Stimulated activated CD4-positive, alpha-beta T cell treated with anti-CD3 and anti-CD28 coated beads, Interleukin-4, amount 100 ng/mL, for 4 hours (primary cell): ENCODE results near the gene OR7D2.
"Not testable (repeated sequence)": the region's sequence is repeated elsewhere in the genome, so short reads cannot be mapped to it uniquely, and the experiment has no call there.

Source experiments
- DNase-seq, 2 experiments: peaks; one replicate each; pipeline ENCODE4 v3.0.0-alpha.2; 2020

Gene OR7D2

GRCh38 chr19:9178901-9179300 is at the start of gene OR7D2:
Gene OR7D2 (plus strand): TSS chr19:9178979. CDS start chr19:9185782, 6,803 bp downstream.
- DNase-seq, result no peak

GRCh38 chr19:9130965-9131364 is 47.8 kb upstream of the OR7D2 start:
- DNase-seq, result no peak

DNA sequence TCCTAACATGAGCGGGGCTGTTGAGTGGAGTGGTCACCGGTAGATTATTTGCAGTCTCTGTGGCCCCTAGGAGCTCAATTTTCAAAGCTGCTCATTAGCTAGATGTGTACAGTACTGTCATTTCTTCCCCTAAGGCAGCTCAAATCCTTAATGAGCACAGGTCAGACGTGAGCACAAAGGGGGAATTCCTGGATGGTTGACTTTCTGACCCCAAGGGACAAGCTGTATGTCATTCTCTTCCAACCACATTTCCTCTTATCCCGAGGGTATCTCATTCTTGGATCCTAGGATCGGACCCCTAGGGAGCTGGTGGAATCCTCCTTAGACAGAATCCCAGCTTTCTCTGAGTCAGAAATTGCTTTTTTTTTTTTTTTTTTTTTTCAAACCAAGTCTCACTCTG is 46.4 kb upstream of the OR7D2 start:
- DNase-seq, result no peak

DNA sequence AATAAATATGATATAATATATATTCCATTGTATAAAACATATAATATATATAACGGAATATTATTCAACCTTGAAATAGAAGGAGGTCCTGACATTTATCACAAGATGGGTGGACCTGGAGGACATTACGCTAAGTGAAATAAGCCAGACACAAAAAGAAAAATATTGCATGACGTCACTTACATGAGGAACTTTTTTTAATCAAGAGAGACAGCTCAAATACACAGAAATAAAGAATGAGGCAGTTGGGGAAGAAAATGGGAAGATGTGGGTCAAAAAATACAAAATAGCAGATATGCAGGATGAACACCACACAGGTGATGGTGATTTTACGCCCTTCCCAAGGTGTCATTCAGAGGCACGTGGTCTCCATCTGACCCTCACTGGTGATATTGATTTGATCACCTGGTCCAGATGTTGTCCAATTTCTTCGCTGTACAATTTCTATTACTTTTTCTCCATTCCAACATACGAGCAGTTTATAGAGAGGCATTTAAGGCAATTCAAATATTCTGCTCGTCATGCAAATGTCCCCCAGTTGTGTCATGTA is 39.1 kb upstream of the OR7D2 start:
- no peak for DNase-seq

- DNase-seq, result peak; percentile 81 to 90
Observed at GRCh38 chr19:9140159-9140874, 38.5 kb upstream of the OR7D2 start, which contains the start of gene ZNF317. Gene ZNF317 (plus strand): TSS chr19:9140397. CDS start chr19:9156017, 15,620 bp downstream.

DNA sequence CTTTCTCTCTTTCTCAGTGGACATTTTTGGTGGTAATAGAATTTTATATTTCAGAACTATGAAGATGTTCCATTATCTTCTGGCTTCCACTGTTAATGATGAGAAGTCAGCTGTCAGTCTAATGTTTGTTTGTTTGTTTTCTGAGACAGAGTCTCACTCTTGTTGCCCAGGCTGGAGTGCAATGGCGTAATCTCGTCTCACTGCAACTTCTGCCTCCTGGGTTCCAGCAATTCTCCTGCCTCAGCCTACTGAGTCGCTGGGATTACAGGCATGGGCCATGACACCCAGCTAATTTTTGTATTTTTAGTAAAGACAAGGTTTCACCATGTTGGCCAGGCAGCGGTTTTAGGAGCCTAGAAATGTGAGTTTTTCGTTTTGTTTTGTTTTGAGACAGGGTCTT is 33.9 kb upstream of the OR7D2 start:
- DNase-seq, result no peak

DNA sequence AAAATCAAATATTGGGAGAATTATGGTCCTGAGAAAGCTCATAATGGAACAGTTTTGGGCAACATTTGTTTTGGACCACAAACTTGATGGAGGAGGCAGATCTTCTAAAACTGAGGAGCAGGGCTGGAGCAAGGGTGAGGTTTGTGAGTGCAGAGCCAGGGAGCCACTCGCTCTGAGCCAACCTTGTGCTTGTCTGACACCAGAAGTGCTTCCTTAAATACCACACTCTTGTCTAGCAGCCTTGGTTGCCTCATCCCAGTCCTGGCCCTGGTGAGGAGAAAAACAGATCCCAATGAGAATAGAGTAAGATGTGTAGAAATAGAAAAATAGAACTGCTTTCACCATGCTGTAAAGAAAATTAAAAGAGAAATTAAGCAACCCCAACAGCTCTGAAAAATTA is 31.9 kb upstream of the OR7D2 start:
- DNase-seq, result no peak

DNA sequence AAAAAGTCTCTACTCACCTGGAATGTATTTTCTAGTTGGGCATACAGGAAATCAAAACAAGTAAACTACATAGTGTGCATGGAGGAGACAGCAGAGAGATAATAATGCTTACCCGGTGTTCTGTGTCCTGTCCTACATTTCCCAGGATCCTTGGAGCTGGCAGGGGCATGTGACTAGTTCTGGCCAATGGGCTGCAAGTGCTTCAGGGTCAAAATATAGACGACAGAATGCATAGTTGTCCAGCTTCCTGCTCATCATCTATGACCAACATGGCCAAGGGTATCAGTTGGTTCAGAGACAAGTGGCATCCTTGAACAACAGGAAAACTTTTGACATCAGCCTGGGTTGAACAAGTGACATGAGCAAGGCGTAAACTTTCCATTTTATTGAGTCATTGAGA is 30.1 kb upstream of the OR7D2 start:
- DNase-seq, result no peak

- no peak for DNase-seq
Observed at GRCh38 chr19:9149997-9150396, 28.8 kb upstream of the OR7D2 start.

DNA sequence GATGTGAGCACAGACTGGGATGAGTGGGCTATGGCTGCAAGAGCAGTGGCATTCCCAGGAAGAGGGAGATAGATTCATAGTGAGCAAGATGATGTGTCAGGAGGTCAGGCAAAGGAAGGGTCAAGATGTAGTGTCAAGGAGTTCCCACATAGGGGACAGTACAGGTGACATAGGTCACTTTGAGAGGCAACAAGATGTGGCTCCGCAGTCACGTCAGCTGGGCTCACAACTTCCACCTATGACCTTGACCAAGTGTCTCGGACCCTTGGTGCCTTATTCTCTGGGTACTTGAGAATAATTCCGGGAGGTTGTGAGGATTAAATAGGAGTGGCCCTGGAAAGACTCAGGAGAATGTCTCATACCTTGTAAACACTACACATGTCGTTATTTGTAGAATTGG is 28.1 kb upstream of the OR7D2 start:
- no peak for DNase-seq

DNA sequence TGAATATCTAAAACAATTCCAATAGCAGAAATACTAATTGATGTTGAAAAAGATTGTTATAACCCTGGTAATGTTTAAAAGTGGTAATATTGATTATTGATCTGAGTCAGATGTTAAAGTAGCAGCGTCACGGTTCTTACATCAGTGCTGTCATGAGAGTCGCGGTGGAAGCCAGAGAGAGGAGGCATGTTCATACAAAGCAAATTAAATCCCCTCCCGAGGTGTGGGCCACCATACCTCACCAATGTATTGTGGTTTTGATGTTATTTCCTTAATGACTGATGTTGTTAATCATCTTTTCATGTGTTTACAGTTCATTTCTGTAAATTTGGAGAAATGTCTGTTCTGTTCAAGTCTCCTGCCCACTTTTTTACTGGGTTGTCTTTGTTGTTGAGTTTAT is 27.4 kb upstream of the OR7D2 start:
- DNase-seq, result no peak

DNA sequence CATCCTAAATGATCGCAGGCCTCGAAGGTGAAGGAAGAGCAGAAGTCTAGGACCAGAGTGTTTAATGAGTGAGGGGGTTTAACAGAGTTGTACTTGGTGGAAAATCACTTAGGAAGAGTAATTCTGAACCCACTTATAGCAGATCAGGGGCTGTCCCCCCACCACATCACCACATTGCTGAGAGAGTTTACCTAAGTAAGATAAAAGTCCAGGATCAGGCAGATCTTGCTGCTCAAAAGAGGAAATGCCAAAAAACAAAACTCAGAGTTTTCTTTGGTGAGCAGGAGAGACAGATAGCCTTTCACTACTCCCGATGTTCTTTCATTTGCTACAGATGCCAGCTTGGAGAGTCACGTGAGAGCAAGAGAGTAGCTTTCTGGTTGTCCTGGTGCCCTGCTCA is 23.2 kb upstream of the OR7D2 start:
- DNase-seq, result no peak

DNA sequence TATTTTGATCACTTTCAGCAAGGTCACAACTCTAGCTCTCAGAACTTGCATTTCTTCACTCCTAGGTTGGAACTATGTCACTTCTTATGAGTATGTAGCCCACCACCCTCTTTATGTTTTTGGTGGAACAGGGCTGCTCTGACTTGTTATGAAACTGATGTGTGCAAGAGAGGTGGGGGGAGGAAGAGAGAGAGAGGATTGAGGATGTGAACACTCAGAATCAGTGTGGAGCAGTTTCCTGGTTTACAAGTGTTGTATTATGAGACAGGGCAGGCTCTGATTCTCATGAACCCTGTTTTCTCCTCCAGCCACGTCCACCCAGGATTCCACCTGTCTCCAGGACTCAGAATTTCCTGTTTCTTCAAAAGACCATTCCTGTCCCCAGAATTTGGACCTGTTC is 22.5 kb upstream of the OR7D2 start:
- no peak for DNase-seq

- DNase-seq, result no peak
Observed at GRCh38 chr19:9159891-9160290, 18.9 kb upstream of the OR7D2 start.

DNA sequence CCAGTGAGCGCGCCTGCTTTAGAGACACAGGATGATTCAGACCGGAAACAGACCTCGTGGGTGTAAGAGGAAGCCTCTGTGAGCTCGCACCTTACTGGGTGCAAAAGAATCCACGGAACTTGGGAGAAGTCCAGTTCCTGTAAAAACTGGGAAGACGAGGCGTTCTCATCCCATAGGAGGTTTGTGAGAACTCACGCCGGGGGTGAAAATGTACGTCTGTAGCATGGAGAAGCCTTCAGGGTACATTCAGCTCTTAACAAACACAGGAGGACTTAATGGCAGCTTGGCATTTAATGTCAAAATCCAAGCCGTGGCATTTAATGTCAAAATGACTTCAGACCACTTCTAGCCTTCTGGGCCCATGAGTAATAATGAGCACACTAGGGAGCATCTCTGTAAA is 17.4 kb upstream of the OR7D2 start:
- no peak for DNase-seq

DNA sequence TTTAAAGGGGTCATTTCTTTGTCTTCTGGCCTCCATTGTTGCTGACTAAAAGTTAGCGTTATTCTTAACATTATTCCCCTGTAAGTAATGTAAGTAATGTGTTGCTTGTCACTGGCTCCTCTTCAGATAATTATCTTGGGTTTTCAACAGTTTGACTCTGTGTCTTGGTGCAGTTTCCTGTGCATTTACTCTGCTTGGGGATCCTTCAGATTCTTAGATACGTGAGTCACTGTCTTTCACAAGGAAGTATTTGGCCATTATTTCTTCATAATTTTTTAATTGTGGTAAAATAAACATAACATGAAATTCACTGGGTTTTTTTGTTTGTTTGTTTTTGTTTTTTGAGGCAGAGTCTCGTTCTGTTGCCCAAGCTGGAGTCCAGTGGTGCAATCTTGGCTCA is 13.5 kb upstream of the OR7D2 start:
- DNase-seq, result no peak

DNA sequence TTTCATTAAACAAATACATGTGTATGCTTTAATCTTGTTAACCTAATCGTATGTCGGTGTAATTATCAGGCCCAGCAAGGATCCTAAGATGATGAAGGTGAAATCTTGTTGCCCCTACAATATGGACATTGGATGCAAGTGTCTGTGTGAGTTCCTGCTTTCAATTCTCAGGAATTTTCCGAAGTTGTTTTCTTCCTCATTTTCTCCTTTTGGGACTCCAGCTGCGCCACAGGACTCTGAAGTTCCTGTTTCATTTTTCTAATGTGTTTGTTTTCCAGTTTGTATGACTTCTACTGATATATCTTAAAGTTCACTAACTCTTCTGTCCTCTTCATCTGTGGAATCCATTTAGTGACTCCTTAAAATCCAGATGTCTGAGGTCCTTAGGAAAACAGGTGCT is 11.9 kb upstream of the OR7D2 start:
- DNase-seq, result no peak

DNA sequence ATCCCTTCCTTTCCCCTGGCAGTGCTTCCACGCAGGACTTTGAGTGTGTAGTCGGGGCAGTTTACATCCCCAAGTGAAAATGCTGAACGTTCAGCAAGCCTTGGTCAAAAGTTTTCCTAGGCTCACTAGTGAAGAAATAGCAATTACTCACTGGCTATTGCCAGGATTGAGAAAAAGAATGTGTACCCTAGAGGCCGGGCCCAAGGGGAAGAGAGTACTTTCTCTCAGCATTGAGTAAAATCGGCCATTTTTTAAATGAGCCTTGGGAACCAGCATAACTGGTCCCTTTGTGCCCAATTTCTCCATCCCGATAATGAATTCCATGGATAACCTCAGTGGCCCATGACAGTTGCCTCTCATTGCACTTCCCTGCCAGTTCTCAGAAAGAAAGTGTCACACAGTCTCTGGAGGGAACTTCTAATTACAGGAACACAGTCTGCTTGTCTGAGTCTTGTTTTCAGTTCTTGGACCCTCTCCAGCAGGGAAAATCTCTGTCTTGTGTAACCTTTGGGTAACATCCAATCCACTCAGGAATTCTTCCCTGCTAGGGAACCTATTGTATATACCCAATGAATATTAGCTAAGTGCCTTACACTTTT is 7.3 kb upstream of the OR7D2 start:
- no peak for DNase-seq

DNA sequence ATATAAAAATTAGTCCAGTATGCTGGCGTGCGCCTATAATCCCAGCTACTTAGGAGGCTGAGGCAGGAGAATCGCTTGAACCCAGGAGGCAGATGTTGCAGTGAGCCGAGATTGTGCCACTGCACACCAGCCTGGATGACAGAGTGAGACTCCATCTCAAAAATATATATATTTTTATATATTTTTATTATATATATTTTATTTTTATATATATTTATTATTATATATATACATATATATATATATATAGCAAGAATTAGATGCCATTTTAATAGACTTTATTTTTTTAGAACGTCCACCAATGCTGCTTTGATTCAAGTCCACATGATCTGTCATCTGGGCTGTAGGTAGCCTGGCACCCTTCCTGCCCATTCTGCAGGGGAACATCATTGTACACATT is 3.5 kb upstream of the OR7D2 start:
- DNase-seq, result no peak

GRCh38 chr19:9183000-9183399 is 4.2 kb downstream of the OR7D2 start:
- no peak for DNase-seq

DNA sequence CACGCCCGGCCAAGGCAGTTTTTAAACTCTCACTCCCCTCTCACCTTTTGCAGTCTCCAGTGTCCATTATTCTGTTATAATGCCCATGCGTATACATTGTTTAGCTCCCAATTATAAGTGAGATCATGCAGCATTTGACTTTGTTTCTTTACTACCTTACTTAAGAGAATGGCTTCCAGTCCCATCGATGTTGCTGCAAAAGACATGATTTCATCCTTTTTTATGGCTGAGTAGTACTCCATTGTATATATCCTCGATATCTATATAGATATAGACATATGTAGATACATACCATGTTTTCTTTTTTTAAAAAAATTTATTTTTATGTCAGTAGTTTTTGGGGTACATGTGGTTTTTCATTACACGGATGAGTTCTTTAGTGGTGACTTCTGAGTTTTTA is 8.4 kb downstream of the OR7D2 start:
- DNase-seq, result no peak

DNA sequence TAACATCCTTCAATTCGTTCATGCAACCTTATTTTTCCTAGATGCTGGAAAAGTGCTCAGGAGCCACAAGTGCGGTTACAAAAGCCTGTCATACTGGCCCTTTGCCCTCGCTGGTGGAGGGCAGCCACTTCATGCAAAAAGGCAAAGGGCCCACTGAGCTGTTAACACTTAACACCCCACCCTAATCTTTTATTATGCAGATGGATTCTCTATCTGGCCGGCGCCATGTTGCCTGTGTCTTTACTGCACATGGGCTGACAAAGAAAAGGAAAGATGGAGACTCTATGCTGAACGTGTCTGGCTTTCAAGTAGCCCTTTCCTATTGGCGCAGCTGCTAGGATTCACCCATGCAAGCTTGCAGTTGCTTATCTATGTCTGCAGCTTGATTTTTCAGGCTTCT is 10.8 kb downstream of the OR7D2 start:
- DNase-seq, result no peak

DNA sequence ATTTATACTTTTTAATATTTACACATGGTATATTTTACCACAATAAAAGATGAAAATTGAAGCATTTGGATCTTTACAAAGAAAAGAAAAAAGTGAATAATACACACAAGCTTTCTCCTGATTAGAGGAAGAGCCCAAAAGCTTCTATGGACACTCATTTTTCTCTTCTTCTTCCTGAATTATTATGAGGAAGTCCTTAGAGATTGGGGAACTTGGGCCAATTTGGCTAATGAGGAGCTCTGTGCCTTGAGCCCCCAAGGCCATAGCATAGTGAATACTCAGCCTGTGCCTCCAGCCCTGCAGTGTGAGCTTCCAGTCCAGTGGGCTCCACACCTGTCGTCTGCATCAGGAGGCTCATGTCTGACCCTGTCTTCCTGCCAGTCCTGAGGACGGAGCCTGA is 19.3 kb downstream of the OR7D2 start:
- not testable (repeated sequence) for DNase-seq

- DNase-seq, result peak; percentile 58 to 59
Observed at GRCh38 chr19:9205501-9206113, 26.8 kb downstream of the OR7D2 start.
